NOMO-1 (cell line): ENCODE measurements around the gene GP1BB.

ENCODE experiments used
- DNase-seq, 2 experiments: peaks; one replicate each; lab custom pipeline; 2025; ENCODE audit not compliant: unreplicated experiment in 2 of 2; lab: John Stamatoyannopoulos, UW

Gene GP1BB

DNA sequence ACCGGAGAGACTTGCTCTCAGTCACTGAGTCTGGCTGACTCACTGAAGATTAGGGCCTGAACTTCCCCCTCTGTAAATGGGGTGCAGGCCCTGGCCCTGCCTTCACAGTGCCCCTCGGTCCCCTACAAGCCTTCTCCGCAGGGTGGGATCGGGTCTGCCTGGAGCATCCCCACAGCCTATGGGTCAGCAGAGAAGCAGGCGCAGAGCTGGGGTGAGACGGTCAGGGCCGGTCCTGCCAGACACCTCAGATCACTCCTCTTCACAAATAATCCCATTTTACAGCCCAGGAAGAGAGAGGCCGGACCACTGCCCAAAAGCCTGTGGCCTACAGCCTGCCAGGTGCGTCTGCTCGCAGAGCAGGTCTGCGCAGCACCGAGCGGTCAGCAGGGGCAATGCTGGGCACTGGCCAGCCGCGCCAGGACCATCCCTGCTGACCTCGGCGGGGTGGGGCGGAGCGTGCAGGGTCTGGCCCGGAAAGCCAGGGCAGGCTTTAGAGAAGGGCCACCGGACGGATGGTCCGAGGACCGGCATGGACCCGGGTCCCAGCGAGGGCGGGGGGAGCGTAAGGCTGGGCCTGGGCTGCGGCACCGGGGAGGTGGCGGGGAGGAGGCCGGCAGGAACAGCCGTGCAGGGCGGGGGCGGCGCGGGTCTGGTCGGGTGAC is 9.6 kb upstream of the GP1BB start:
- no peak for DNase-seq

DNA sequence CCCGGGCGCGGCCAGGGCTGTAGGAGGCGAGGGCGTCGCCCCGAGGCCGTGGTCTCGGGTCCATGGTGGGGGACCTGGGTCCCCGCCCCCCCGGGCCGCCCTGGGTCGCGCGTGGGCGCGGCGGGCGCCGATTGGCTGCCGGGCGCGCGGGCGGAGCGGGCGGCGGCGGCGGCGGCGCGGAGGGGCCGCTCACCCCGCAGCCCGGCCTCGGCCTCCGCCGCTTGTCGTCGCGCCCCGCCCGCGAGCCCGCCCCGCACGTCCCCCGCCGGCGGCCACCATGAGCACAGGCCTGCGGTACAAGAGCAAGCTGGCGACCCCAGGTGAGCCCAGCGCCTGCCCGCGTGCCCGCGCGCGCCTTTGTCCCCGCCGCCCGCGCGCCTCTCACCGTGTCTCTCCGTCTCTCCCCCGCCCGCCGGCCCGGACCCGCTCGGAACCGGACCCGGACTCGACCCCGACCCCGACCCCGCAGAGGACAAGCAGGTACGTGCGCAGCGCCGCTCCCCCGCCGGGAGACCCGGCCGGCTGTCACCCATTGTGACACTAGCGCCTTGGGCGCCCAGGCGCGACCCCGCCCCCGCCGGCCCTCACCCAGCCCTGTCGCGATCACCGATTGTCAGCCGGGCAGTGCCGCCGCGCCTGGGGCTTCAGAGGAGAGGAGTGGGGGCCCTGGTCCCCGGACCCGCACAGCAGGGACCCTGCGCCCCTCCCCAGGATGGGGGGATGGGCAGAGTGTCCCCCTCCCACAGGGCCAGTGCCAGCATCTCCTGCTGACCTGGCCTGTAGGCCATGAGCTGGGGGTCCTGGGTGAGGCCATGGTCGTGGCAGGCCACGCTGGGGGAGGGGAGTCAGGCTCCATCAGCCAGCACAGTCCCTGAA is 8.8 kb upstream of the GP1BB start, which contains the start of gene SEPTIN5:
TSS of gene SEPTIN5 (plus strand) at position 192 of the 876 bp plus-strand sequence. CDS start at position 278, 86 bp downstream.
- DNase-seq, result no peak

DNA sequence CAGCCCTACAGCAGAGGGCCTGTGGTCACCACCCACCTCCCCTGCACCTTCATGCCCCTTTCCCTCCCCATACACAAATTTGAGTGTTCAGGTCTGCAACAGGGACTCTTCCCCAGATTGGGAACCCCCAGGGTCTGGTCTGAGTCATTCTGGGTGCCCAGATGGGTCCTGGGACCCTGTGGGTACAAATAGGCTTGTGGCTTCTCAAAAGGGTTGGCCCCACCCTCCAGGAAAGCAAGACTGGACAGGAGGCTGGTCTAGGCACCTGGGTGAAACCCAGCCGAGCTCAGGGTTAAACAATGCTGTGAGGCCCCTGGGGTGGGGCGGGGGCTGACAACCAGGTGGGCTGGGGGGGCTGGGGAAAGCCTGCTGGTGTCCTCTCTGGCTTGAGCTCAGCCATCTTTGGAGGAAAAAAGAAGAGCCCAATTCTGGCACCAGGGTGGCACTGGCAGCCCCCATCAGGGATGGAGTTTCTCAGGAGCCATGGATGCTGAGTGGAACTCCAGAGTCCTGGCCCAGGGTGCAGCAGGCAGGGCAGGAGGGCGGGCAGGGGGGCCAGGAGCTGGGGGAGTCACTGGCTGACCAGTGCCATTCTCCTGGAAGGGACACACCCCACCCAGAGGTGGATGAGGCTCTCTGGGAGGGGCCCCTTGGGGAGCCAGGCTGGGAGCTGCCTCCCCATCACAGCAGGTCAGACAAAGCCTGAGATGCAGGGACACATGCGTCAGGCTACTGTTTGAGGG is 8.0 kb upstream of the GP1BB start:
- DNase-seq, result no peak

DNA sequence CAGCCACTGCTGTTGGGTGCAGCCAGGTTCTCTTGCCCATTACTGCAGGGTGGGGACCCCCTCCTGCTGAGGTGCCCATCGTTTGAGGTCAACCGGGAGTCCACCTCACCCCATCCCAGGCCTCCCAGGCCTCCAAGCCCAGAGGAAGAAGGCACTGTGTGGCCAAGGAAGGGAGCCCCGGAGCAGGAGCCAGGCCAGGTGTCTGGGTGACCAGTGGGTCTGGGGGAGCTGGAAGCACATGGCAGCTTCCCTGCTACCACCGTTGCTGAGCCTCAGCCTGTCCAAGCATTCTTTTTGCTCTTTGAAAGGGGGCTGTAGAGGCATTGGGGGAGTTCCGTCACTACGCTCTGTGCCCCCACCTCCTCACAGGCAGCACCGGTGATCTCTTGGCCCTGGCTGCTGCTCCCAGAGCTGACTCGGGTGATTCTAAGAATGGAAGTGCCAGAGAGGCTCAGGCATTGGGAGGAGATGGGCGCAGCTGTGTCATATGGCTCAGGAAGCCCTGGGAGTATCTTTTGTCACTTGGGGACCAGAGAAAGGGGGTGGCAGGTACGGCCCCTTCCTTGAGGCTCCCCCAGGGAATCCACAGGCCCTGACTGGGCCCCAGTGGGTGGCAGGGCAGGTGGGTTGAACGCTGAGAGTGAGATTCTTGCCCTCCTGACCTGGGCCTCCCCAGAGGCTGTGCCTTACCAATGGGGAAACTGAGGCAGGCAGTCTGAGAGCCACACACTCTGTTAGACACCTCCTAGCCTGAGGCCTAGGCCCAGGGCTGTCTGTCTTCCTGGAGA is 7.1 kb upstream of the GP1BB start:
- DNase-seq, result no peak

DNA sequence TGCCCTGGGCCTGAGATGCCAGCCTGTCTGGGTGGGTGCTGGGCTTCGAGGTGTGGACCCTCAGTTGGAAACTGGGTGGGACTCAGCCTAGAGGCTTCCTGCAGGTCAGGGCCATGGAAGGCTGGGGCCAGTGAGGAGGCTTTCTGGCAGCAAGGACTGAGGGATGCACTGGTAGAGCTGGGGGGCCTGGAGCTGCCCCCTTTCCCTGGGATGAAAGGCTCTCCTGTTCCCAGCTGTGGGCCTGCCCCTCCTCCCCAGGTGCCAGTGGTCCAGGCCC is 6.6 kb upstream of the GP1BB start:
- DNase-seq, result no peak

DNA sequence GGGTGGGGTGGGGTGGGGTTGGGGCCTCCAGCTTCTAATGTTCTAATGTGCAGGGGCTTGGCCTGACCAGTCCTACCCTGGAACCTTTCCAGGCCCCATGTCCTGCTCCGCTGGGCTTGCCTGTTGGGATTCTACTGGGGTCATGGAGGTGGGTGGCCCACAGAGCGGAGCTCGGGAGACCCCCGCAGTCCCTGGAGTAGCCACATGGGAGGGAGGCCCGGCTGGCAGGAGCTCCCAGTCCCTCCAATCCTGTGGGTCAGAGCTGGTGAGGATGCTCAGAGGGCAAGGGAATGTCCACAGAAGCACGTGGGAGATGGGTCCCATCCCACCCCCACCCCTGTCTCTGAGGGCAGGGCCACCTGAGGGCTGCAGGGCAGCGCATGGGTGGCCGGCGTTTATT is 6.2 kb upstream of the GP1BB start:
- no peak for DNase-seq

DNA sequence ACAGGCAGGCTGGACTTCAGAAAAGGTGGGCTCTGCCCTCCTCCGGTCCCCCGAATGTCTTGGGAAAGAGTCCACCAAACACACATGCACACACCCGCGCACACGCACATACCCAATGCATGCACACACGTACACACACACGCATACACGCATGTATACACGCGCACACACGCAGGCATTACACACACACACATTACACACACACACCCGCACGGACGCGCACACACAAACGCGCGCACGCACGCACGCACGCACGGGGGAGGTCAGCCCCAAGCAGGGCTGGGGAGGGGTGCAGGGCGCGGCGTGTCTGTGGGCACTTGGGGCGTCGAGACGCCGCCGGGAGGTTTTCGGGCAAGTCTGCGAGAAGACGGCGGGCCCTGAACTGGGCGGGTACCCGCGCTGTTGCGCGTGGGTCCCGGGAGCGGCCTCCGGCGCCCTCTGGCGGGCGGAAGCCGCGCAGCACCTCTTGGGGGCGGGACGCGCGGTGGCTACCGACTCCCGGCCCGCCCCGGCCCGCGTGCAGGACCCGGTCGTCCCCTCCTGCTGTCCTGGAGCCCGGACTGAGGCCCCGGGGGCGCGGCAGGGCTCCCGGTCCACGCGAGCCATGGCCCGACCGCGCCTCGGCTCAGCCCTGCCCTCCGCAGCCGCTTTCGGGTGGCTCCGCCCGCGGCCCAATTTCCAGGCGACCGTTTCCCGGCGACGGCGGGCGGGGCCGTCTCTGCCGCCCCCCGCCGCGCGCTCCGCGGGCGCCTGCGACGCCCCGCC is 5.5 kb upstream of the GP1BB start:
- peak; percentile 61 to 74 for DNase-seq

DNA sequence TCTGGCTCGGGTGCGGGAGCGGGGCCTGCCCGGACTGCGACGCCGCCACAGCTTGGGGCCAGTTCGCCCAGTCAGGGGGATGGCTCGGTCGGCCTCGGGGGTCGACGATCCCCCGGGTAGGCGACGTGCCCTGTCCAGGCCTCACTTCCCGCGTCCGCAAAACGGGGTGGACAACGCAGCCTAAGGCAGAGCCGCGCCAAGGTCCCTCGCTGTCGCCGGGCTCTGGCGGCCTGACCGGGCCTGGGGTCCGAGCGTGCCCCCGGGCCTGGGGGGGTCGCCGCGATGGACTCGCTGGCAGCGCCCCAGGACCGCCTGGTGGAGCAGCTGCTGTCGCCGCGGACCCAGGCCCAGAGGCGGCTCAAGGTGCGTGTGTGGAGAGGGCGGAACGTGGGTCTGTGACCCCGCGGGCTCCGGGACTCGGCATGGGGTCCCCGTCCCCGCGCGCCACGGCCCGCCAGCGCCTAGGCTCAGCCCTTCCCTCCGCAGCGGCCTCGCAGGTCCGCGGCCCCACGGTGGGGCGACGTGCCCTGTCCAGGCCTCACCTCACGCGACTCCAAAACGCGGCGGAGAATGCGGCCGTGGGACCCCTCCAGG is 4.8 kb upstream of the GP1BB start:
- DNase-seq, result no peak

DNA sequence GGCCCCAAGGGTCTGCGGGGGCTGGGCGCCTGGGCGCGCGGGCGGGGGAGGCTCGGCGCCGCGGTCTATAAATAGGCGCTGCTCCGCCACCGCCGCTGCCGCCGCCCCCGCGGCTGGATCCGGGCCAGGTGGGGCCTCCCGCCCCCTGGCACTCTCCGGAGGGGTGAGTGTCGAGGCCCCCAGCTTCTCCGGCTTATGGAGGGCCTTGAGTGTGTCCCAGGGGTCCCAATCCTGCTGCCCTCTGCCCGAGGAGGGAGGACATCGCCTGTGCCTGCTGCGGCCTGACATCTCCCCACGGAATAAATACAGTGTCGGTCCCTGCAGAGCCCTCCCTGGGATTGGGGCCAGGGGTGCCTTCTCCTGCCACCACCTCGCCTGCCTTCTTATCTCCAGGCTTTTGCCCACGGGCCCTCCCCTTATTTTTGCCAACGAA is 4.3 kb upstream of the GP1BB start:
- DNase-seq, result no peak

DNA sequence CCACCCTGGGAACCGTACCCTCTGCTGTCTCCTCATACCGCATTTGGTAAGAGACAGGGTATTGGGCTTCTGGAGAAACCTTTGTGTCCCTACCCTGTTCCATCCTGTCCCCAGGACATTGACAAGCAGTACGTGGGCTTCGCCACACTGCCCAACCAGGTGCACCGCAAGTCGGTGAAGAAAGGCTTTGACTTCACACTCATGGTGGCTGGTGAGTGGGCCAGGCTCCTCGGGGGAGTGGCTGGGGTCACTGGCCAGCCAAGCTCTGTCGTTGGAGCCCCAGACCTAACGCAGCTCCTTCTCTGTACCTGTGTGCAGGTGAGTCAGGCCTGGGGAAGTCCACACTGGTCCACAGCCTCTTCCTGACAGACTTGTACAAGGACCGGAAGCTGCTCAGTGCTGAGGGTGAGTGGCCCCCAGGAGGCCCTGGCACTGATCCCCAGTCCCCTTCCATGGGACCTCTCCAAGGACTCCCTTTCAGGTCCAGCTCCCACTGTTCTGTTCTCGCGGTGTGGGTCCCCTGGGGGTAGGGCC is 3.8 kb upstream of the GP1BB start:
- DNase-seq, result no peak

DNA sequence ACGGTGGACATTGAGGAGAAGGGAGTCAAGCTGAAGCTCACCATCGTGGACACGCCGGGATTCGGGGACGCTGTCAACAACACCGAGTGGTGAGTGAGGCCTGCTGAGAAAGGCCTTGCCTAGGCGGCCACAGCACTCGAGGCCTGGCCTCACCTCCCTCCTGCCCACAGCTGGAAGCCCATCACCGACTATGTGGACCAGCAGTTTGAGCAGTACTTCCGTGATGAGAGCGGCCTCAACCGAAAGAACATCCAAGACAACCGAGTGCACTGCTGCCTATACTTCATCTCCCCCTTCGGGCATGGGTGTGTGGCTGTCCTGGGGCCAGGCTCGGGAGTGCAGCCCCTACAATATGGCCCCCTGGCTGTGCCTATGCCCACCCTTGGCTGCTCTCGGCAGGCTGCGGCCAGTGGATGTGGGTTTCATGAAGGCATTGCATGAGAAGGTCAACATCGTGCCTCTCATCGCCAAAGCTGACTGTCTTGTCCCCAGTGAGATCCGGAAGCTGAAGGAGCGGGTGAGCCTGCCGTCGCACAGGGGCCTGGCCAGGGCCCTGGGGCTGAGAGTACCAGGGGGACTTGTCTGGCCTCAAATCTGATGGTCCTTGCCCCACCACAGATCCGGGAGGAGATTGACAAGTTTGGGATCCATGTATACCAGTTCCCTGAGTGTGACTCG is 3.0 kb upstream of the GP1BB start:
- DNase-seq, result no peak

DNA sequence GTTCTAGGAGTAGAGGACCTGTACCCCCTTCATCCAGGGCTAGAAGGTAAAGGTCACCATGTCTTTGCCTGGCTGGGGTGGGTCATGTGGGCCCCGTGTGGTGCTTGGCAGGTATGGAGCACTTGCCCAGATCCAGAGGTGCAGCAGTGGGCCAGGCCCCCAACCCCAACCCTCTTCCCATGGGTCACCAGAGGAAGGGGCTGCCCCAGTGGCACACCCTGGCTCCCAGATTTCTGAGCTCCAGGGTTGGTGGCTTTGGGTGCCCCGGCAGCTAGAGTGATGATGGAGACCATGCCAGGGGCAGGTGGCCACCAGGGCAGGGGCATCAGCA is 2.4 kb upstream of the GP1BB start:
- DNase-seq, result no peak

DNA sequence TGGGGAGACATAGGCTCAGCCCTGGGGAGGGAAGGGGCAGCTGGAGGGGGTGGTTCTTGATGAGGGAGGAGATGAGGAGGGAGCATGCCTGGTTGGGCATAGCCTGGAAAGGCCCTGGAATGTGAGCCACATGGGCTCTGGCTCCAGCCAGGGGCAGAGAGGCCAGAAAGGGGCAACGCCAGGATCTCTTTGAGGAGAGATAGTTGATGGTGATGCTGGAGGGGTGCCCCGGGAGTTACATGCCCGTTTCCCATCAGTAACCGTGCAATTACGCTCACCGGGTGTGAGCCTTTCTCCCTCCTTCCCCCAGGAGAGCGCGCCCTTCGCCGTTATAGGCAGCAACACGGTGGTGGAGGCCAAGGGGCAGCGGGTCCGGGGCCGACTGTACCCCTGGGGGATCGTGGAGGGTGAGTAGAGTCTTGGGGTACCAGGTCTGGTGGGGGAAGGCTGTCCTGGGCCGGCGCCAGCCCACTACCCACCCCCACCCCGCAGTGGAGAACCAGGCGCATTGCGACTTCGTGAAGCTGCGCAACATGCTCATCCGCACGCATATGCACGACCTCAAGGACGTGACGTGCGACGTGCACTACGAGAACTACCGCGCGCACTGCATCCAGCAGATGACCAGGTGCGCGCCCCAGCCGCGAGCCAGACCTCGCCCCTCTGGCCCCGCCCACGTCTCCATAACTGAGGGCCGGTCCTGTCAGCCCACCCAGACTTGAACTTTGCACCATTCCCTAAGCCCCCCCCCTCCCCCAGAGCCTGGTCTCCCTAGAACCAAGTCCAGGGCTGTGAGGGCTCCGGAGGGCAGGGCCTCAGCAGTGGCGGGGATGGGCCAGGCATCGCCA is 1.8 kb upstream of the GP1BB start:
- DNase-seq, result no peak

DNA sequence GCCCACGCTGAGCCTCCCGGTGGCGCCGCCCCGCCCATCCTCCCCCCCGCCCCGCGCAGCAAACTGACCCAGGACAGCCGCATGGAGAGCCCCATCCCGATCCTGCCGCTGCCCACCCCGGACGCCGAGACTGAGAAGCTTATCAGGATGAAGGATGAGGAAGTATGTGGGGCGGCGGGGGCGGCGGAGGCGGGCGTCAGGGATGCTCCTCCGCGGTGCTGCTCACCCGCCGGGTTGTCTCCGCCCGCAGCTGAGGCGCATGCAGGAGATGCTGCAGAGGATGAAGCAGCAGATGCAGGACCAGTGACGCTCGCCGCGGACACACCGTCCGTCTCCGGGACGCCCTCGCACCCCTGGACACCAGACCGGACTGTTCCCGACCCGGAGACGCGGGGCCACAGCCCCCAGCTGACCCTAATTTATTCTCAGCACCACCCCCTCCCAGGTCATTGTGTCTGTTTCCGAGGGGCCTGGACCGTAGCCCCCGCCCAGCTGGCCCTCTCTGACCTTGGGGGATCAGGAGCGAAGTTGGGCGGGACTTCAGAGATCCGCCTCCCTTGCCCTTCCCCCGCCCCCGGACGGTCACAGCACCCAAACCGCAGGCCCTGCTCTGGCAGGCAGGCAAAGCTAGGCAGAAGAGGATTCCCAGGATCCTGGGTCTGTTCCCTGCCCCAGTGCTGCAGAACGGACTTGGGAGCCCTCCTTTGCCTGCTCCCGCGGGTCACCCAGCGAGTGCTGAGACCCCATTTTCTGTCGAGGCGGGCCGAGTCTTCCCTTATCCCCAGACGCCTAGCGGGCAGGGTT is 959 bp upstream of the GP1BB start:
- no peak for DNase-seq

DNA sequence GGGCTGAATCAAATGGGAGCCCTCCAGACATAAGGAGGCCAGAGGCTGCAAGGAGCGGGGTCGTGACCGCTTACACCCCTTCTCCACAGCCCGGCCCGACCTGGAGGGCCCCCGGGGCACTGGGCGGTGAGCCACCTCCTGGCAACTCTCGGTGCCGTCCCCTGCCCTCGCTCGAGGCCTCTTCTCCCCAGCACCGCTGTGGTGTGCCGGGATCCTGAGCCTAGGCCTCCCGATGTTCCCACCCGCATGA is 432 bp upstream of the GP1BB start:
- DNase-seq, result no peak

DNA sequence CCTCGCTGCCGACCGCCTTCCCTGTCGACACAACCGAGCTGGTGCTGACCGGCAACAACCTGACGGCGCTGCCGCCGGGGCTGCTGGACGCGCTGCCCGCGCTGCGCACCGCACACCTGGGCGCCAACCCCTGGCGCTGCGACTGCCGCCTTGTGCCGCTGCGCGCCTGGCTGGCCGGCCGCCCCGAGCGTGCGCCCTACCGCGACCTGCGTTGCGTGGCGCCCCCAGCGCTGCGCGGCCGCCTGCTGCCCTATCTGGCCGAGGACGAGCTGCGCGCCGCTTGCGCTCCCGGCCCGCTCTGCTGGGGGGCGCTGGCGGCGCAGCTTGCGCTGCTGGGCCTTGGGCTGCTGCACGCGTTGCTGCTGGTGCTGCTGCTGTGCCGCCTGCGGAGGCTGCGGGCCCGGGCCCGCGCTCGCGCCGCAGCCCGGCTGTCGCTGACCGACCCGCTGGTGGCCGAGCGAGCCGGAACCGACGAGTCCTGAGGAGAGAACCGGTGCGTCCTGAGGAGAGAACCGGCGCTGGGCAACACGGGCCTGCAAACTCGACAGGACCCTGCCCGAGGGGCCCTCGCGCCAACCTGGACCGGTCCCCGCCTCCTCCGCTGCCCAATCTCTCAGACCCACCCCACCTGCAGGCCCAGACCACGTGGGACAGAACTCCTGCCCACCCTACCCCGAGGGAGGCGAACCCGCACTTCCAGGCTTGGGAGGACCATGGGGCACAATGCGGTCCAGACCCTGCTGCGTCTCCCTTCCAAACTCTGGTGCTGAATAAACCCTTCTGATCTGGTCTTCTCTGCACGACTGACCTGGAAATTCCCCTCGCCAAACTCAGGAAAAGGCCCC is 866 bp downstream of the GP1BB start:
- peak; percentile 18 to 56 for DNase-seq
